ENCODE data around the gene DGCR6.
"Not testable (repeated sequence)": the region's sequence is repeated elsewhere in the genome, so short reads cannot be mapped to it uniquely, and the experiment has no call there.

DGCR6 gene

DNA sequence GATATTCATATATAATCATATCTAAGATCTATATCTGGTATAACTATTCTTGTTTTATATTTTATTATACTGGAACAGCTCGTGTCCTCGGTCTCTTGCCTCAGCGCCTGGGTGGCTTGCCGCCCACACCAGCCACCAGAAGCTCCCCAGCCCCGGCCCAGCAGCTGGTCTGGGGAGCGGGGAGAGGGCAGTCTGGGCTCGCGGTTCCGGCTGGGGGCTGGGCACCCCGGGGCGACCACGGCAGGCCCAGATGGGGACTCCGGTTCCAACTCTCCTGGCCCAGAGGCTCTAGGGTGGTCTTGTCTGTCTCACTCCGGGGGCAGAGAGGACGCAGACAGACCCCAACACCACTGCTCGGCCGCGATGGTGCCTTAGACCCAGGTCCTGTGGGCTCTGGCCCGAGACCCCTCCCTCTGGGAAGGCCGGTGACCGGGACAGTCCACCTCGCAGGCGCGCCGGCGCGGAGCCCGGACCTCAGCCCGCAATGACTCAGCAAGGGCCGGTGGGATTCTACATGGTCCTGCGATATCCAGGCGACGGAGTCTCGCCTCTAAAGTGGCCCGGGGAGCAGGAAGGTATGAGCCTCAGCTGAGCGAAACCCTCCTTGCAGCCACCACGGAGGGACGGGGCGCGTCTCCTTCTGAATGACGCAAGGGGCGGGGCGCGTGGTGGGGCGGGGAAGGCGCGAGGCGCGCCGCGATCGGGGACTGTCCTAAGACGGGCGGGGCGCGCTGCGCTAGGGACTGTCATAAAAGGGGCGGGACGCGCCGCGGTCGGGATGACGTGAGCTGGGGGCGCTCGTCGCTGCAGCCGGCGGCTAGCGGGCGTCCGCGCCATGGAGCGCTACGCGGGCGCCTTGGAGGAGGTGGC lies at the start of gene DGCR6:
TSS of gene DGCR6 (plus strand) at position 781 of the 870 bp plus-strand sequence. CDS start at position 836, 55 bp downstream.
- H3K27ac ChIP-seq: no peak within 1 kb of the TSS
- TF ChIP-seq, protein P1, sequence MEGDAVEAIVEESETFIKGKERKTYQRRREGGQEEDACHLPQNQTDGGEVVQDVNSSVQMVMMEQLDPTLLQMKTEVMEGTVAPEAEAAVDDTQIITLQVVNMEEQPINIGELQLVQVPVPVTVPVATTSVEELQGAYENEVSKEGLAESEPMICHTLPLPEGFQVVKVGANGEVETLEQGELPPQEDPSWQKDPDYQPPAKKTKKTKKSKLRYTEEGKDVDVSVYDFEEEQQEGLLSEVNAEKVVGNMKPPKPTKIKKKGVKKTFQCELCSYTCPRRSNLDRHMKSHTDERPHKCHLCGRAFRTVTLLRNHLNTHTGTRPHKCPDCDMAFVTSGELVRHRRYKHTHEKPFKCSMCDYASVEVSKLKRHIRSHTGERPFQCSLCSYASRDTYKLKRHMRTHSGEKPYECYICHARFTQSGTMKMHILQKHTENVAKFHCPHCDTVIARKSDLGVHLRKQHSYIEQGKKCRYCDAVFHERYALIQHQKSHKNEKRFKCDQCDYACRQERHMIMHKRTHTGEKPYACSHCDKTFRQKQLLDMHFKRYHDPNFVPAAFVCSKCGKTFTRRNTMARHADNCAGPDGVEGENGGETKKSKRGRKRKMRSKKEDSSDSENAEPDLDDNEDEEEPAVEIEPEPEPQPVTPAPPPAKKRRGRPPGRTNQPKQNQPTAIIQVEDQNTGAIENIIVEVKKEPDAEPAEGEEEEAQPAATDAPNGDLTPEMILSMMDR (conservative IDR thresholded peaks at IDR 0.05; ENCODE audit: low read depth): no peak
- POLR2A ChIA-PET (ENCODE audit: low non-redundant PET): no interaction called here
- DNase-seq (ENCODE audit: low spot score): no peak
- CTCF ChIA-PET: no interaction called here

DNA sequence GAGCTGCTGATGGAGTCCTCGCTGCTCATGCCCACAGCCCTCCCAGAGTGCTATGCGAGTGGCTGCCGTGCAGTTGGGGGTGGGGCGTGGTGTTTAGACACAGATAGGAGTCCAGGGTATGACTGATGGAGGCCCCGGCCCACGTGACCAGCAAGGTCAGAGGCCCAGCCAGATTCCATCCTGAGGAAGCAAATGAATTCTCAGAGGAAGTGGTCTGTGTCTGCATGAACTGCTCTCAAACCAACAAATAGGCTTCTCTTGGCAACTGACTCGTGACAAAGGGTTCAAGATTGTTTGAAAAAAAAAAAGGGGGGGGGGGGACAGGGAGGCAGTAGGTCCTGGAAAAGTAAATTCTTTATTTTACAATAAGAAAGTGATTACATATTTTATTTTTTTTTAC lies 46.8 kb upstream of the DGCR6 start:
- POLR2A ChIA-PET (ENCODE audit: low non-redundant PET); H3K27ac ChIP-seq; DNase-seq (ENCODE audit: low spot score); CTCF ChIA-PET: not testable (repeated sequence)

DNA sequence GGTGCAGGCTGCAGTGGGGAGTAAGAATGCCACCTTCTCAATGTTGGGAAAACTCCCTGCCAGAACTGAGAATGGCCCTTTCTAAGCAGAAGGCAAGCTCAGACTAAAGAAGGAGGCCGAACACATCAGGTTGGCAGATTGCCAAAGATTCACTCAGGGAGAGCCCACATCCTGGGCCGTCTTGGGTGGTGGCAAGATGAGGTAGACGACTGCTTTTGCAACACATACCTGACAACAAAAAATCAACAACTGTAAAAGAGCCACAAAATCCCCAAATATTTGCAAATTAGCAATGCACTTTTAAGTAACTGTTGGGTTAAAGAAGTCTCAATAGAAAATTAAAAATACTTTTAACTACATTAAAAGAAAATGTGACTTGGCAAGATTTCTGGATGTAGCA lies 24.9 kb upstream of the DGCR6 start:
- H3K27ac ChIP-seq; DNase-seq (ENCODE audit: low spot score); POLR2A ChIA-PET (ENCODE audit: low non-redundant PET); CTCF ChIA-PET: not testable (repeated sequence)

DNA sequence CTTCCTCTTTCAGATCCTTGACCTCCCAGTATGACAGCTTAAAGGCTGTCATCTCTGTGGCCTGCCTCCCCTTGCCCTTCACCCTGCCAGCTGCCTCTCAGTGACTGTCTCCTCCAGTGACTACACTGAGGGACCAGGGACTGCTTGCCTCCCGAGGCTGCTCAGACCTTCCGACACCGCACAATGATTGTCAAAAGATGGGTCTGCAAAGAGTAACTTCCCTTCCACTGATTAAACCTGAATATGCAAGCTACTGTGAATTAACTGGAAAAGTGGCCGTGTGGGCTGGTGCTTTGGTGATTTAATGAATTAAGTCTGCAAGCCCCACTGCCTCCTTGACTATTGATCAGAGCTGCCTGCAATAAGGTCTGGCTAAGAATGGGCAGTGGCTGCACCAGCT lies 21.7 kb upstream of the DGCR6 start:
- CTCF ChIA-PET; H3K27ac ChIP-seq; DNase-seq (ENCODE audit: low spot score); POLR2A ChIA-PET (ENCODE audit: low non-redundant PET): not testable (repeated sequence)

DNA sequence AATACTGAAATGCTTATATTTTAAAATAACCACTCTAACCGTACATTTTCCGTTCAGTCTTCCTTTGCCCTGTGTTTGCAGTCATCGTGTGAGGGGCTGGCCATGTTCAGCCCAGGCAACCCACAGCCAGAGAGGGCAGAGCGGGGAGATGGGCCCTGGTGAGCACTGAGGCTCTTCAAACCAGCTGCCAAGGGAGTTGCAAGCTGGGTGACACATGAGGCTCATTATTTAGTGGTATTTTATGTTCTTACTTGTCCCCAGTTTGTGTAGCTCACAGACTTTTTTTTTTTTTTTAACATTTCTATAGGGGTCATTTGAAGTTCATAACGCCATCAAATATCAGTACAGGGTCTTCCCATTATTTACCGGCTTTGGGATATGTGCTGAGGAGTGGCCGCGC lies 18.0 kb upstream of the DGCR6 start:
- CTCF ChIA-PET: no interaction called here

DNA sequence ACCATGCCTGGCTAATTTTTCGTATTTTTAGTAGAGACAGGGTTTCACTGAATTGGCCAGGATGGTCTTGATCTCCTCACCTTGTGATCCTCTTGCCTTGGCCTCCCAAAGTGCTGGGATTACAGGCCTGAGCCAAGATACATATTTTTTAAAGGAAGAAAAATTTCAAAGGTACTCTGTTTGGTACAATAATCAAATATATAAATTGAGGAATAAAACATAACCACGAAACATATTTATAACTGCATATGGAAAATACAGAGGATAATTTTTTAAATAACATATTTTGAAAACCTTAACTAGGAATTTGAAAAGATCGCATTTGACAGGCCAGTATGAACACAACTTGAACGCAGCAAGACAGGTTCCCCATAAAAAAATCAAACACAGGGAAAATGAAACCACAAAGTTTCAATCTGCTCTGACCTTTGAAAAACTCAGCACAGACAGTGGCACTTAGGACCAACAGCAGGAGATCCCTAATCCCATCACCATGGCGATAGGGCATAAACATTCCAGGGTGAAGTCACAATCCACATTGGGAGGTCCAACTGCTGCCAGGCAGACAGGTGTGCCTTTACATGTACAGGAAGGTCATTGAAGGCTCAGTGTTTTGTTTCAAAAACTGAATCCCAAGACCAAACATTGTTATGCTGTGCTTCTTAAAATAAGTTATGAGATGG lies 15.5 kb upstream of the DGCR6 start:
- POLR2A ChIA-PET (ENCODE audit: low non-redundant PET); H3K27ac ChIP-seq; CTCF ChIA-PET; DNase-seq (ENCODE audit: low spot score): not testable (repeated sequence)

More for the DNA sequence above, 18.0 kb upstream of the DGCR6 start:
- TF ChIP-seq, protein P1 (conservative IDR thresholded peaks at IDR 0.05; ENCODE audit: low read depth): no peak
- no peak overlapping the region for H3K27ac ChIP-seq
- POLR2A ChIA-PET (ENCODE audit: low non-redundant PET): no interaction called here
- DNase-seq (ENCODE audit: low spot score): no peak

DNA sequence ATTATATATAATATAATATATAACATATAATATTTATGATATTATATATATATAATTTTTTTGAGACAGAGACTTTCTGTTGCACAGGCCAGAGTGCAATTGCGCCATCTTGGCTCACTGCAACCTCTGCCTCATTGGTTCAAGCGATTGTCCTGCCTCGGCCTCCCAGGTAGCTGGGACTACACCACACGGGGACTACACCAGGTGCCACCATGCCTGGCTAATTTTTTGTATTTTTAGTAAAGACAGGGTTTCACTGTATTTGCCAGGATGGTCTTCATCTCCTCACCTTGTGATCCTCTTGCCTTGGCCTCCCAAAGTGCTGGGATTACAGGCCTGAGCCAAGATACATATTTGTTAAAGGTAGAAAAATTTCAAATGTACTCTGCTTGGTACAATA lies 12.3 kb upstream of the DGCR6 start:
- POLR2A ChIA-PET (ENCODE audit: low non-redundant PET); H3K27ac ChIP-seq; CTCF ChIA-PET; DNase-seq (ENCODE audit: low spot score): not testable (repeated sequence)

DNA sequence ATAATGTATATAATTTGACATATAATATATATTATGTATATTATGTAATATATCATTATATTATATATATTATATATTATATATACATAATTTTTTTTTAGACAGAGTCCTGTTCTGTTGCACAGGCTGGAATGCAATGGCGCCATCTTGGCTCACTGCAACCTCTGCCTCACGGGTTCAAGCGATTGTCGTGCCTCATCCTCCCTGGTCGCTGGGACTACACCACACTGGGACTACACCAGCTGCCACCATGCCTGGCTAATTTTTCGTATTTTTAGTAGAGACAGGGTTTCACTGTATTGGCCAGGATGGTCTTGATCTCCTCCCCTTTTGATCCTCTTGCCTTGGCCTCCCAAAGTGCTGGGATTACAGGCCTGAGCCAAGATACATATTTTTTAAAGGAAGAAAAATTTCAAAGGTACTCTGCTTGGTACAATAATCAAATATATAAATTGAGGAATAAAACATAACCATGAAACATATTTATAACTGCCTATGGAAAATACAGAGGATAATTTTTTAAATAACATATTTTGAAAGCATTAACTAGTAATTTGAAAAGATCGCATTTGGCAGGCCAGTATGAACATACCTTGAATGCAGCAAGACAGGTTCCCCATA lies 10.0 kb upstream of the DGCR6 start:
- POLR2A ChIA-PET (ENCODE audit: low non-redundant PET); H3K27ac ChIP-seq; CTCF ChIA-PET; DNase-seq (ENCODE audit: low spot score): not testable (repeated sequence)

DNA sequence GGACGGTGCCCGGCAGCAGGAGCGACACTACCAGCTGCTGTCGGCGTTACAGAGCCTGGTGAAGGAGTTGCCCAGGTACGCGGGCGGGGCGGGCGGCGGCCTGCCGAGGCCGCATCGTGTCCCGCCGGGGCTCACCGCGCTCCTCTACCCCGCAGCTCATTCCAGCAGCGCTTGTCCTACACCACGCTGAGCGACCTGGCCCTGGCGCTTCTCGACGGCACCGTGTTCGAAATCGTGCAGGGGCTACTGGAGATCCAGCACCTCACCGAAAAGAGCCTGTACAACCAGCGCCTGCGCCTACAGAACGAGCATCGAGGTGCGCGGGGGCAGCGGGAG lies 258 bp downstream of the DGCR6 start:
- DNase-seq (ENCODE audit: low spot score); H3K27ac ChIP-seq; POLR2A ChIA-PET (ENCODE audit: low non-redundant PET); CTCF ChIA-PET: not testable (repeated sequence)

DNA sequence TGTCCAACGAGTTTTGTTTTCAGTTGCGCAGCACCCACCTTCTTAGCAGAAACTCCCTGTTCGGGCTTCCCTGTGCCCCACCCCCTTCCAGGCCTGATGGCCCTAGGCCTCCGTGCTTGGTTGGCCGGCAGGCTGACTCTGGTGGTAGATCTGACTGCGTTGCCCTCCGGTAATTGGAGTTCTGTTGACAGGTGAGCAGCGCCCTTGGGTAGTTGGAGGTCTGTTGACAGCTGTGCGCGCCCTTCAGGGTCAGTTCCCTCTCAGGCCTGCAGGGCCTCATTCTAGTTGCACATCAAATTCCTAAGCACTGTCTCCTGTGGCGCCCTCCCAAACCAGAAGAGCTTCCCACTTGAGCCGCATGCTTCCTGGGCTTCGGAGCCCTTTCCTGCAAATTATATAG lies 776 bp downstream of the DGCR6 start:
- CTCF ChIA-PET: no interaction called here
- TF ChIP-seq, protein P1 (conservative IDR thresholded peaks at IDR 0.05; ENCODE audit: low read depth): no peak
- no peak for DNase-seq (ENCODE audit: low spot score)
- POLR2A ChIA-PET (ENCODE audit: low non-redundant PET): no interaction called here
- no peak overlapping the region for H3K27ac ChIP-seq
